Endodermal cell (in vitro differentiated cells): ENCODE data around the gene FAM185A. TPM values are rescaled to one million over a fixed set of nuclear protein-coding genes. Genes with fewer than 3 reads are reported as not detected.

Experiments
- DNase-seq: peaks from one replicate; pipeline ENCODE4 v3.0.0-alpha.2; 2017
- H3K27ac ChIP-seq: 2 replicates; pipeline ENCODE4 v1.5.1; 2013; ENCODE audit warnings: mild to moderate bottlenecking, low read depth, low read length, moderate library complexity
- H3K27me3 ChIP-seq: 2 replicates; pipeline ENCODE4 v1.6.1; 2013; ENCODE audit warnings: mild to moderate bottlenecking, low read length, moderate library complexity; ENCODE audit not compliant: insufficient read depth, control insufficient read depth, poor library complexity, severe bottlenecking
- H3K36me3 ChIP-seq: 2 replicates; pipeline ENCODE4 v1.7.0; 2013; ENCODE audit warnings: mild to moderate bottlenecking, low read length, moderate library complexity; ENCODE audit not compliant: control insufficient read depth, insufficient read depth
- H3K4me1 ChIP-seq: one replicate; pipeline ENCODE4 v1.7.0; 2013; ENCODE audit warnings: low read length; ENCODE audit not compliant: control insufficient read depth, insufficient read depth
- H3K4me3 ChIP-seq: 2 replicates; pipeline ENCODE4 v1.5.1; 2013; ENCODE audit warnings: mild to moderate bottlenecking, low read length, moderate library complexity
- H3K9ac ChIP-seq: 2 replicates; pipeline ENCODE4 v1.6.1; 2013; ENCODE audit warnings: mild to moderate bottlenecking, low read length, moderate library complexity; ENCODE audit not compliant: poor library complexity, severe bottlenecking; ENCODE audit errors: extremely low read depth
- H3K9me3 ChIP-seq: 2 replicates; pipeline ENCODE4 v1.6.1; 2013; ENCODE audit warnings: mild to moderate bottlenecking, low read length, moderate library complexity; ENCODE audit not compliant: control insufficient read depth
- H3K27ac Mint-ChIP-seq: 2 replicates; pipeline ENCODE4 v1.8.0; 2020; ENCODE audit warnings: mixed read lengths
- H3K27me3 Mint-ChIP-seq: 2 replicates; pipeline ENCODE4 v1.8.0; 2021; ENCODE audit warnings: mild to moderate bottlenecking, mixed read lengths; ENCODE audit not compliant: insufficient read depth
- H3K36me3 Mint-ChIP-seq: 2 replicates; pipeline ENCODE4 v1.8.0; 2020; ENCODE audit warnings: low read depth, mixed read lengths
- H3K4me1 Mint-ChIP-seq: 2 replicates; pipeline ENCODE4 v1.8.0; 2020; ENCODE audit warnings: mixed read lengths
- H3K4me3 Mint-ChIP-seq: 2 replicates; pipeline ENCODE4 v1.8.0; 2020; ENCODE audit warnings: mild to moderate bottlenecking, moderate library complexity, mixed read lengths
- H3K9me3 Mint-ChIP-seq: 2 replicates; pipeline ENCODE4 v1.8.0; 2020; ENCODE audit warnings: mild to moderate bottlenecking, mixed read lengths
- WGBS, 2 experiments: methylation state at CpG; one replicate each; pipeline versions ENCODE4 v1.1.5 to v1.1.7; 2013; ENCODE audit warnings: missing lambda C conversion rate in 2 of 2, mixed read lengths in 1 of 2; ENCODE audit not compliant: insufficient coverage in 1 of 2, insufficient read length in 1 of 2; 5-methylcytosine and 5-hydroxymethylcytosine counted together
- total RNA-seq, 2 donors: library from RNA; stranded (reverse); fragmentation: NEBNext Ultra II Directional in 1 of 2; extraction: Animal tissue kit (Norgen Biotek cat#: 25700) in 1 of 2; gene quantifications; 2 replicates in 1 of 2; 3 replicates in 1 of 2; pipeline ENCODE4 v1.2.1, GENCODE V29; 2021
- TF ChIP-seq, protein P1 (sequence below): fragments of 200-600 bp; sonication (generic); conservative IDR thresholded peaks from 2 replicates; pipeline ENCODE4 v1.5.0; 2021; ENCODE audit warnings: antibody characterized with exemption, mild to moderate bottlenecking

The FAM185A gene
- total RNA-seq, 2 donors from 2014 or later: 5.6 to 7.8 TPM

GRCh38 chr7:102845346-102845745, 96.5 kb downstream of the FAM185A start:
- H3K4me1 Mint-ChIP-seq: no peaks in the 10 kb centered on the region
- TF ChIP-seq, protein P1, sequence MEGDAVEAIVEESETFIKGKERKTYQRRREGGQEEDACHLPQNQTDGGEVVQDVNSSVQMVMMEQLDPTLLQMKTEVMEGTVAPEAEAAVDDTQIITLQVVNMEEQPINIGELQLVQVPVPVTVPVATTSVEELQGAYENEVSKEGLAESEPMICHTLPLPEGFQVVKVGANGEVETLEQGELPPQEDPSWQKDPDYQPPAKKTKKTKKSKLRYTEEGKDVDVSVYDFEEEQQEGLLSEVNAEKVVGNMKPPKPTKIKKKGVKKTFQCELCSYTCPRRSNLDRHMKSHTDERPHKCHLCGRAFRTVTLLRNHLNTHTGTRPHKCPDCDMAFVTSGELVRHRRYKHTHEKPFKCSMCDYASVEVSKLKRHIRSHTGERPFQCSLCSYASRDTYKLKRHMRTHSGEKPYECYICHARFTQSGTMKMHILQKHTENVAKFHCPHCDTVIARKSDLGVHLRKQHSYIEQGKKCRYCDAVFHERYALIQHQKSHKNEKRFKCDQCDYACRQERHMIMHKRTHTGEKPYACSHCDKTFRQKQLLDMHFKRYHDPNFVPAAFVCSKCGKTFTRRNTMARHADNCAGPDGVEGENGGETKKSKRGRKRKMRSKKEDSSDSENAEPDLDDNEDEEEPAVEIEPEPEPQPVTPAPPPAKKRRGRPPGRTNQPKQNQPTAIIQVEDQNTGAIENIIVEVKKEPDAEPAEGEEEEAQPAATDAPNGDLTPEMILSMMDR: no peak
- H3K27me3 Mint-ChIP-seq: no peaks in the 10 kb centered on the region
- no peaks in the 10 kb centered on the region for H3K9me3 ChIP-seq
- DNase-seq: no peak
- no peak overlapping the region for H3K9ac ChIP-seq
- no peaks in the 10 kb centered on the region for H3K36me3 ChIP-seq
- no peaks in the 10 kb centered on the region for H3K9me3 Mint-ChIP-seq
- no peak overlapping the region for H3K4me3 Mint-ChIP-seq
- H3K27me3 ChIP-seq: no peaks in the 10 kb centered on the region
- no peak overlapping the region for H3K27ac ChIP-seq
- no peak overlapping the region for H3K4me3 ChIP-seq
- no peaks in the 10 kb centered on the region for H3K4me1 ChIP-seq
- no peak overlapping the region for H3K27ac Mint-ChIP-seq
- no peaks in the 10 kb centered on the region for H3K36me3 Mint-ChIP-seq
- 85 to 100% methylated on average over 2 of the region's 2 CpGs for WGBS, 2 experiments

GRCh38 chr7:102849079-102849478, 100.3 kb downstream of the FAM185A start:
- no peaks in the 10 kb centered on the region for H3K36me3 ChIP-seq
- H3K9me3 ChIP-seq: no peaks in the 10 kb centered on the region
- no peak overlapping the region for H3K9ac ChIP-seq
- no peak for DNase-seq
- Mint-ChIP-seq H3K4me3 (no peak overlapping the region), H3K9me3 (no peaks in the 10 kb centered on the region), H3K27me3 (no peaks in the 10 kb centered on the region), H3K27ac (no peak overlapping the region), H3K36me3 (no peaks in the 10 kb centered on the region), H3K4me1 (no peaks in the 10 kb centered on the region)
- TF ChIP-seq, protein P1: no peak
- no peaks in the 10 kb centered on the region for H3K27me3 ChIP-seq
- no peak overlapping the region for H3K27ac ChIP-seq
- H3K4me1 ChIP-seq: no peaks in the 10 kb centered on the region
- no peak overlapping the region for H3K4me3 ChIP-seq
- WGBS, 2 experiments: 93 to 95% methylated on average over 2 to 5 of the region's 5 CpGs

- H3K27me3 Mint-ChIP-seq: no peaks in the 10 kb centered on the region
- H3K27me3 ChIP-seq: no peaks in the 10 kb centered on the region
- no peaks in the 10 kb centered on the region for H3K4me1 ChIP-seq
- no peaks in the 10 kb centered on the region for H3K36me3 ChIP-seq
- 83 to 92% methylated on average over 1 to 2 of the region's 3 CpGs for WGBS, 2 experiments
- no peaks in the 10 kb centered on the region for H3K9me3 Mint-ChIP-seq
- TF ChIP-seq, protein P1: no peak
- H3K4me3 ChIP-seq: no peak overlapping the region
- H3K4me3 Mint-ChIP-seq: no peak overlapping the region
- H3K4me1 Mint-ChIP-seq: no peaks in the 10 kb centered on the region
- no peak overlapping the region for H3K27ac ChIP-seq
- H3K27ac Mint-ChIP-seq: no peak overlapping the region
- H3K36me3 Mint-ChIP-seq: no peaks in the 10 kb centered on the region
- no peak for DNase-seq
- H3K9ac ChIP-seq: no peak overlapping the region
- no peaks in the 10 kb centered on the region for H3K9me3 ChIP-seq
These were observed 100.7 kb downstream of the FAM185A start for GRCh38 chr7:102849538-102849937.
